Inflammatory macrophage treated with lipopolysaccharide for 1 hour (primary cell): ENCODE results near the gene FAM219A.
"Not testable (repeated sequence)": the region's sequence is repeated elsewhere in the genome, so short reads cannot be mapped to it uniquely, and the experiment has no call there.

Source experiments
- DNase-seq, 2 donors: peaks; one replicate each; pipeline ENCODE4 v3.0.0-alpha.2; 2020 to 2022

FAM219A gene

GRCh38 chr9:34440017-34440416, 18.4 kb downstream of the FAM219A start:
- no peak for DNase-seq

GRCh38 chr9:34438465-34438864, 19.9 kb downstream of the FAM219A start:
- not testable (repeated sequence) for DNase-seq

DNA sequence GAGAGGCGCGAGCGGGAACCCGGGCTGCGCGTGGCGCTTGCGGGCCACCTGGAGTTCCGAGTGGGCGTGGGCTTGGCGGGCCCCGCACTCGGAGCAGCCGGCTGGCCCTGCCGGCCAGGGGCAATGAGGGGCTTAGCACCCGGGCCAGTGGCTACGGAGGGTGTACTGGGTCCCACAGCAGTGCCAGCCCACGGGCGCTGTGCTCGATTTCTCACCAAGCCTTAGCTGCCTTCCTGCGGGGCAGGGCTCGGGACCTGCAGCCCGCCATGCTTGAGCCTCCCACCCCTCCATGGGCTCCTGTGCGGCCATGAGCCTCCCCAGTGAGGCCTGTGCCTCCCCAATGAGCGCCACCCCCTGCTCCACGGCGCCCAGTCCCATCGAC, 20.5 kb downstream of the FAM219A start:
- not testable (repeated sequence) for DNase-seq

DNA sequence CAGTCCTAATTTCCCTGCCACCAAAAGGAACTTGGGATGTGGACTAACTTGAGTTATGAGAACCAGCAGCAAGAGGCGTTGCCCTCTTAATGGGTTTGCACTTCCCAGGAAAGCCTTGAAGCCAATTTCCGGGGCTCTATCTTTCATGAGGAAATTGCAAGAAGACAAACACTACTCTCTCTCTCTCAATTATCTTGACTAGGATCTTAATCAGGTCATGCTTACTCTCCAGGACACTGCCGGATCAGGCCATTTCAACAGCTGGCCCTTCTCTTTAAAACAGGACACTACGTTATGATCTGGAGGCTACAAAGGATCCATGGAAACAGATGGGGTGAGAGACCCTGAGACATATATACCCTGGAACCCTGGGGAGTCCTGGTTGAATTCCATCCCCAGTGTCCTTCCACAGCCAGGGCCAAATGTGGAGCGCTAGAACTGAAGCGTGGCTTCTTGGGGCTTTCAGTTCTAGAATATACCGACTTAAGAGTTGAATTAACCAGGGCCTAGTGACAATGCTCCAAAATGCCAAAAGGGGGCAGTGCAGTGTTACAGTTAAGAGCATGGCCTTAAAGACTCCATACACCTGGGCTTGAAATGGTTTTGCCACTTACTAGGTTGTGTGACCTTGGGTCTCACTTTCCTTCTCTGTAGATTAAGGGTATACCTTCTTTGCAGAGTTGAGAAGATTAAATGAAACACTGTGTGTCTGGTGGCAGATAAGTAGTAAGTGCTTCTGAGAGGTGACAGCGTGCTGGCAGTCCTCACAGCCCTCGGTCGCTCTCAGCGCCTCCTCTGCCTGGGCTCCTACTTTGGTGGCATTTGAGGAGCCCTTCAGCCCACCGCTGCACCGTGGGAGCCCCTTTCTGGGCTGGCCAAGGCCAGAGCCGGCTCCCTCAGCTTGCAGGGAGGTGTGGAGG, 21.1 kb downstream of the FAM219A start:
- DNase-seq = peak; percentile 49 to 88

DNA sequence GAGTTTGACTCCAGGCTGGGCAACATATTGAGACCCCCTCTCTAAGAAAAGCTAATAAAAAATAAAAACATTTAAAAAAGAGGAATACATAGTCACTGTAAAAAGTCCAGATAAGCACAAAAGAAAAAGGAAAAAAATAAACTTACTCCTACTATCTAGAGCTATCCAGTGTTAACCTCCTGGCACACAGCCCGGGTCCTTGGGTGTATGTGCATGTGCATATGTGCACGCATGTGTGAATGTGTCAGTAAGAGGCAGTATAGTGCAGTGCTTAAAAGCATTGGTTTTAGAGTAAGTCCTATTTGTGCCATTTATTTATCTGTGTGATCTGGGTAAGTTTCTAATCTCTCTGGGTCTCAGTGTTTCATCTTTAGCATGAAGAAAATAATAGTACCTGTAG, 26.7 kb downstream of the FAM219A start:
- DNase-seq = no peak

DNA sequence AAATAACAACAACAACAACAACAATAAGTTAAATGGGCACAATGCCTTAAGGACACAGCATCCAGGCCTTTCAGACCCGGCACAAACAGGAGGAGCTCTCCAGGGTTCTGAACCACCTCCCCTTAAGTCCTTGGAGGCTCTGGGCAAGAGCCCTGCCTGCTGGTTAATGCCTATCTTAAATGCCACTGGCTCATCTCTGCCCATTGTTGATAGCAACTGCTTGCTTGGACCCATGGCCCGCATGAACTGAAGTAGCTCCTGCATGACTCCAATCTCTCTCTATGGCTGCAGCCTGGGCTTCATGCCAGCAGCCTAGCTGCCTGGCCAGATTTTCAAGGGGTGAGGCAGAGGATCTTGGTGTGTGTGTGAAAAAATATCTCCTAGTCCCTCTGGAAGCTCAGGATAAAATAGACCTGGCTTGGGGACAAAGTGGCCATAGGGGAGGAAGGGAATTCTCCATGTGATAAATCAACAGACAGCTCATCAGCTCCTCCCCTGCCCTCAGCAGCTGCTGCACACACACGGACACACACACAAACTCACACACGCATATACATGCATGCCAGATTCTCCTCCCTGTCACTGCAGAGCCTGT, 27.4 kb downstream of the FAM219A start:
- DNase-seq = peak; percentile 15 to 16

GRCh38 chr9:34428325-34428958, 29.9 kb downstream of the FAM219A start:
- DNase-seq = no peak

- DNase-seq = no peak
Observed at GRCh38 chr9:34426347-34427074, 31.9 kb downstream of the FAM219A start.

- no peak for DNase-seq
Observed at GRCh38 chr9:34419716-34420504, 38.5 kb downstream of the FAM219A start.

DNA sequence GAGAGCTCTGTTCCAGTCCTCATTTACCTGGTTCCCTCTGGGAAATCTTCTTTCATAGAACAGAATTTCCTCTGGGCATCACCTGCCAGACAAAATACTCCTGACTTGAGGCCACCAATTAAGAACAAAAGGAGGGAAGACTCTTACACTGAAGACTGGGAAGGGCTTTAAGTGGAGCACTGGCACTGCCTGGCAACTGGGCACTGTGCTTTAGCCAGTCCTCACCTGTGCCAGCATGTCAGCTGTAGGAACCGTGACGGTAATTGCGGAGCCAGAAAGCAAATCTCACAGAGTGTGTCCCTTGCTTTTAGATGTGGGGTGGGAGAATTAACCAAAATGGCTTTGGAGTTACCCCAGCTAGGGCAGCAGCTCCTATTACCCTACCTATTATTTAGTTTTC, 40.6 kb downstream of the FAM219A start:
- DNase-seq = no peak

DNA sequence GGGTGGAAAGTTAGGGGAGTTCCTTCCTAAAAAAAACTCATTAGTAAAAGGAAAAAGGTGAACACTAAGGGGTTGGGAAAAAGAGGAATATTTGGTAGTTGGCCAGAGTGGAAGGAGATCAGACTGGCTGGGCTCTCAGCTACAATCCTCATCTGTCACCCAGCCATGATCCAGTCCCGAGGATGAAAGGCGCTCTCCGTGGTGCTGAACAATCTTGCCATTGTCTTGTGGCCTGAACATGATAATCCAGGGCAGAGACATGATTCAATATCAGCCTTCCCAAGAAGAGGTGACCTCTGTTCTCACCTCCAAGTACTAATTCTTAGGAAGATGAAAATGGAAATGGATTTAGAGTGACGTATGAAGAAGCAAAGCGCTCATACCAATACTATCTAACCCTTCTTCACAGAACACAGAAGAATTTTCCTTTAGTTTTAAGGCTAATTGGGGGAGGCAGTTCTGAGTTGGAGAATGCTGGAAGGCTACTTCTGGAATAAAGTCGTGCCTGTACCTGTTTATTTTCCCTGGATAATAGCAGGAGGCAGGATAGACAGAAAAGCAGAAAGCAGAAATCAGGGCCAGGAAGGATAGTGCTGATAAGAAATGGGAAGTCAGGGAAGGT, 45.0 kb downstream of the FAM219A start:
- peak in 1 of 2 donors; percentile 41 for DNase-seq

GRCh38 chr9:34412336-34412735, 46.0 kb downstream of the FAM219A start:
- DNase-seq = no peak

- no peak for DNase-seq
Observed at GRCh38 chr9:34409154-34409553, 49.2 kb downstream of the FAM219A start.

DNA sequence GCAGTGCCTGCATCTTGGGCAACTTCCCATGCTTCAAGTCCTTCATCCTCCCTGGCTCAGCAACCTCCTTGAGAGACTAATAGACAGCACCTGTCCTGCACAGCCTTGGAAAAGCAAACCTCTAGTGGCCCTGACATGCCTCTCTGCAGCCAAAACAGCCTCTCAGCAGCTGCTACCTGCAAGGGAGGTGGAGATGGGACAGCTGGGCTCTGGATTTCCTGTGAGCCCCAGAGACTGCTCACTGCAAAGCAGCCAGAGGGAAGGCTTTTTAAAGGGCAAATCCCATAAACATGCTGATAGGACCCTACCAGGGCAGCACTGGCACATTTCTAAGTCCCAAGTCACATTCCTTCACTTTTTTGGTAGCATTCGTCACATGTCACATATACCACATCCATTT, 50.2 kb downstream of the FAM219A start:
- no peak for DNase-seq

DNA sequence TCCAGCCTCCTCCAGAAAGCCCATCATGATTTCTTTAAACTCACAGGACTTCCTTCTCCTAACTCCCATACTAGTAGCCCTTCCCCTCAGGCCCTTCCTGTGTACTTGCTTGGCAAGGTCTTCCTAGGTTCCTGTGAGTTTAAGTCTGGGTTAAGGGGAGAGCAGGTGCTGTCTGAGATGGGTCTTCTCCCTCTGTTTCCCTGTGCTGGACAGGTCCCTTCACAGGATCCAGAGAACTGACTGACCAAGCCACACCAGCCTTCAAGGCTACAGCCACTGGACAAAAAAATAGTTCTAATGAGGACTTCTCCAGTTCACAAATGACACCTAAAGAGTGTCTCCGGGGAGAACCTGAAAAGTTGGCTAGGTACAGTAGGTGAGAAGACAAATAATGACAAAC, 52.2 kb downstream of the FAM219A start:
- DNase-seq = no peak

DNA sequence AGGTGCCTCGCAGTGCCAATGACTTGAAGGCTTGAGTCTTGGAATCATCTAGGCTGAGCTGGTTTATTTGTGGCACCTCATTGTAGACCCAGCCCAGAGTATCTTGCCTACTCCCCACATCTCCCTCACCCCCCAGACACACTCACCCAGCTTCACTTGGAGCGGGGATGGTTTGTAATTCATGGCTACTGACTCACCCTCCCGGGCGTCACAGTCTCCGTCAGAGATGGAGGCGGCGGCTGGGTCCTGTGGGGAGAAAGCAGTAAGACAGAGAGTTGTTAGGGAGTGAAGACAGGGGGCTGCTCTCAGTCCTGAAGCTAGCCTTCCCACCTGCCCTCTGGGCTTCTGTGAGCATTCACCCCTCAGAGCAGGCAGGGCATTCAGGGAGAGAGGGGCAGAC, 52.7 kb downstream of the FAM219A start:
- no peak for DNase-seq

DNA sequence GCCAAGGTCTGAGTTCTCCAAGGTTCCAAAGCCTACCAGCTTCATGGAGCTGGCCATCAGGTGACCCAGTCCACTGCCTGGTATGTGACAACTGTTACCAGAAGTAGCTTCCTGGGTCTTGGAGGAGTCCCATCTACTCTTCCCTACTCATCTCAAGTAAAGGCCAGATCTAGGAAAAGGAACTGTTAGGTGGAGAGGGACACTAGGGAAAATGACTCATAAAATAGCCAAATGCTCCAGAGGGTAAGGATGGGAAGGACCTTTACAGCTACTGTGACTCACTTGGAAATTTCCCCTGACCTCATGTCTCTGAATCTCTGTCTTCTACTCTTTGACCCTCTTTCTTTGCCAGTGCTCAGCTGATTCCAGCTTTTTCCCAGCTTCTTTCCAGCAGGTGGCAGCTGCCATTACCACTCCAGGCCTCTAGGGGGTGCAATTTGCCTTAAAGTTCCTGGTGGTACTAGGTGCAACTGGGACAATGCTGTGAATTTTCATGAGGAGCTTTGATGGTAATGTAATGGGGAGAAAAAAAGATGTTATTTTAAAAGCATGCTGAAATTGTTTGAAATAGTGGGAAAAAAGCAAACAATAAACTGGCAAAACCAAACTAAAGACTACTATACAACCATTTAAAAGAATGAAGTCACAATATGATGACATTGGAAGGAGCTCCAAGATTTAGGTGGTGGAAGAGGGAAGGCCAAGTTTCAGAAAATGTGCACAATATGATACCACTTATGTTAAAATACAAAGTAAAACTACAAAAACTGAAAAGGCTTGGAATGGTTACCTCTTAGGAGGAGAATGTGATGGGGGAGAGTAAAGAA, 54.6 kb downstream of the FAM219A start:
- DNase-seq = peak; percentile 43 to 86

DNA sequence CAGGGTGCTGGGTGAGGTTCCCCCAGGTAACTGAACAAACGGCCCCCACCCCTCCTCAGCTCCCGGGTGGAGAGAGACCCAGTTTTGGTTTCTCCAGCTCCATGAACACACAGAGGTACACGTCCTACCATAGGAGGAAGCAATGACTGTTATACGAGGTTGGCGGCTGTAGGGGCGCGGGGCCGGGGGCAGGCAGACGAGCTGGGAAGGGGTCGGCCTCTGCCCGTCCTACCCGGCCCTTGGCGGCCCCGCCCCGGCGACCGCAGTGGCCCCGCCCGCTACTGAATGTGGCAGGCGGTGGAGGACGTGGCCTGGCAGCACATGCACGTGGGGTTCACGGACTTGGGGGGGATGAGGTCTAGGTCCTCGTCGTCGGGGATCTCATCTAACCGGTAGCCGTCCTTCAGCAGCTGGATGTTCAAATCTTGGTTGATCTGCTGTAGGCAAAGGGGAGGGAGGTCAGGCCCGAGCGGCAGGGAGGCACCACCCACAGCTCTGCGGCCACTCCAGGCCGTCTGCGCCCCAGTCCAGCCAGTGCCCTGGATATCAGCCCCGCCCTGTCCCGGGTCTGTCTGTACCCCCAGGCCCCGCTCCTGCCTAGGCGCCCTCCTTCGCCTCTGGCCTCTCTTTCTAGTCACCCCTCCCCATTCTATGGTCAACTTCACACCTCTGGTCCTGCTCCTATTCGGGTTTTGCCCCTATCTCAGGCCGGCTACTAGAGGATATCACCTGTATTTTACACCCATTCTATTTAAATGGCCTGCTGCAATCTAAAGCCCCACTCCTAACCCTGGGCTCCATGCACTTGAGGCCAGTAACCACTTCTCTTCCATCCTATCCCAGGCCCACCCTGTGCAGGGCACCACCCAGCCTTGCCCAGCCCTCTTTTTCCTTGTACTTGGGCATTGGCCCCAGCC, 57.4 kb downstream of the FAM219A start:
- DNase-seq = no peak

DNA sequence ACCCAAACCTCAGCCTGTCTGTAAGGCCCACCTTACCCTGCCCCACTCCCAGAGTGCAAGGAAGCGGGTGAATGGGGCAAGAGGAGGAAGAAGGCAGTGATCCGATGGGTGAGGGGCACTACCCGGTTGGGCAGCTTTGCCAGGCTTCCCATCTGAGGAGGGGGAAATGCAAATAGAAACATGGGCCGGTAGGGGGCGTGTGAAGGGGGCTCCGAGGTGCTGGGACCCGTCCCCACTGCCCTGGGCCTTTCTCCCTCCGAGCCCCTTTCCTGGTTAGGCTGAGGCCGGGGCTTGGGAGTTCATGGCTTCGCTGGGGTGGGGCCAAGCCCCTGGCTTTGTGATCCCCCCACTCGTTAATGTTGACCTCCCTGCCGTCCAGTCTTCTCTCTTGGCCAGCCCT, 58.1 kb downstream of the FAM219A start:
- DNase-seq = no peak

GRCh38 chr9:34399729-34400128, 58.6 kb downstream of the FAM219A start:
- no peak for DNase-seq
